ENCODE data around the gene ITPRID1. TPM values are rescaled to one million over a fixed set of nuclear protein-coding genes. Genes with fewer than 3 reads are reported as not detected.

Gene ITPRID1
- polyA plus RNA-seq, 3 donors, result not detected

DNA sequence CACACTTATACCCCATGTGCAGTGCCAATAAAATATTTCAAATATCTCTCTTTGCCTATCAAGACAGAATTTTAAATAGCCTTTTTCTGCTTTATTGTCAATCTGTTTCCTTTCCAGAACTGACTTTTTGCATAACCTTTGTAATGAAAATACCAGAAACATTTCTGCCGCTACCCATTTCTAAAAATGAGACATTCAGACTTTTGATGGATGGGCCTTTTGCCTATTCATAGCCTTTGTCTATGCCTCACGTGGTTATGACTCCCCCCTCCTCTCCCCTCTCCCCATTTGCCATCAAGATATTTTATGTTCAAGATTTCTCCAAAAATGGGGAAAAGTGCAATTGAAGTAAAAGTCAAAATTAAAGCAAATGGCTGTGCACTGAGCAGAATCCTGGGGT, 179.0 kb downstream of the ITPRID1 start:
- Mint-ChIP-seq H3K27me3 (ENCODE audit: low read depth in 3 of 3) (peaks cover 5 to 19% (median 8%) of the 10 kb centered on the region in 3 donors), H3K9me3 (peaks cover 0 to 2% (median 0%) of the 10 kb centered on the region in 7 donors), H3K36me3 (no peaks in the 10 kb centered on the region), H3K4me1 (peaks cover 42% of the 10 kb centered on the region), H3K27ac (no peak overlapping the region), H3K4me3 (no peak overlapping the region)
- Histone ChIP-seq H2AFZ (ENCODE audit: insufficient read depth, low read depth, low read length, poor library complexity, severe bottlenecking) (no peak overlapping the region), H3K9me3 (replicated peaks in 1 of 2; ENCODE audit: control insufficient read depth in 1 of 2, insufficient read depth in 1 of 2, low read length in 2 of 2) (no peaks in the 10 kb centered on the region), H3K27ac (ENCODE audit: low read depth in 1 of 2, low read length in 2 of 2) (no peak overlapping the region), H3K4me3 (replicated peaks in 1 of 3; ENCODE audit: low read depth in 2 of 3, low read length in 3 of 3) (no peak overlapping the region), H3K4me1 (ENCODE audit: control insufficient read depth in 1 of 2, insufficient read depth in 2 of 2, low read length in 2 of 2) (peaks cover 31 to 38% of the 10 kb centered on the region in 2 donors), H3K27me3 (ENCODE audit: control insufficient read depth in 2 of 2, insufficient read depth in 2 of 2, low read length in 2 of 2) (no peaks in the 10 kb centered on the region), H3K36me3 (replicated peaks in 1 of 2; ENCODE audit: control insufficient read depth in 1 of 2, insufficient read depth in 2 of 2, low read length in 2 of 2) (no peaks in the 10 kb centered on the region), H3K79me2 (ENCODE audit: insufficient read depth, low read length) (no peaks in the 10 kb centered on the region), H4K20me1 (ENCODE audit: insufficient read depth, low read length) (no peaks in the 10 kb centered on the region), H3K9ac (ENCODE audit: insufficient read depth, low read length, poor library complexity, severe bottlenecking) (no peak overlapping the region), H3K4me2 (replicated peaks; ENCODE audit: extremely low read depth, low read length, poor library complexity, severe bottlenecking) (no peak overlapping the region)
- TF ChIP-seq, protein P1, sequence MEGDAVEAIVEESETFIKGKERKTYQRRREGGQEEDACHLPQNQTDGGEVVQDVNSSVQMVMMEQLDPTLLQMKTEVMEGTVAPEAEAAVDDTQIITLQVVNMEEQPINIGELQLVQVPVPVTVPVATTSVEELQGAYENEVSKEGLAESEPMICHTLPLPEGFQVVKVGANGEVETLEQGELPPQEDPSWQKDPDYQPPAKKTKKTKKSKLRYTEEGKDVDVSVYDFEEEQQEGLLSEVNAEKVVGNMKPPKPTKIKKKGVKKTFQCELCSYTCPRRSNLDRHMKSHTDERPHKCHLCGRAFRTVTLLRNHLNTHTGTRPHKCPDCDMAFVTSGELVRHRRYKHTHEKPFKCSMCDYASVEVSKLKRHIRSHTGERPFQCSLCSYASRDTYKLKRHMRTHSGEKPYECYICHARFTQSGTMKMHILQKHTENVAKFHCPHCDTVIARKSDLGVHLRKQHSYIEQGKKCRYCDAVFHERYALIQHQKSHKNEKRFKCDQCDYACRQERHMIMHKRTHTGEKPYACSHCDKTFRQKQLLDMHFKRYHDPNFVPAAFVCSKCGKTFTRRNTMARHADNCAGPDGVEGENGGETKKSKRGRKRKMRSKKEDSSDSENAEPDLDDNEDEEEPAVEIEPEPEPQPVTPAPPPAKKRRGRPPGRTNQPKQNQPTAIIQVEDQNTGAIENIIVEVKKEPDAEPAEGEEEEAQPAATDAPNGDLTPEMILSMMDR (IDR thresholded peaks at IDR 0.05), result no peak
- WGBS (ENCODE audit: insufficient coverage), result 100% methylated on average over 1 of the region's 2 CpGs
- intact Hi-C loops (cut with micrococcal nuclease), result no loop called here
- no peak for DNase-seq

DNA sequence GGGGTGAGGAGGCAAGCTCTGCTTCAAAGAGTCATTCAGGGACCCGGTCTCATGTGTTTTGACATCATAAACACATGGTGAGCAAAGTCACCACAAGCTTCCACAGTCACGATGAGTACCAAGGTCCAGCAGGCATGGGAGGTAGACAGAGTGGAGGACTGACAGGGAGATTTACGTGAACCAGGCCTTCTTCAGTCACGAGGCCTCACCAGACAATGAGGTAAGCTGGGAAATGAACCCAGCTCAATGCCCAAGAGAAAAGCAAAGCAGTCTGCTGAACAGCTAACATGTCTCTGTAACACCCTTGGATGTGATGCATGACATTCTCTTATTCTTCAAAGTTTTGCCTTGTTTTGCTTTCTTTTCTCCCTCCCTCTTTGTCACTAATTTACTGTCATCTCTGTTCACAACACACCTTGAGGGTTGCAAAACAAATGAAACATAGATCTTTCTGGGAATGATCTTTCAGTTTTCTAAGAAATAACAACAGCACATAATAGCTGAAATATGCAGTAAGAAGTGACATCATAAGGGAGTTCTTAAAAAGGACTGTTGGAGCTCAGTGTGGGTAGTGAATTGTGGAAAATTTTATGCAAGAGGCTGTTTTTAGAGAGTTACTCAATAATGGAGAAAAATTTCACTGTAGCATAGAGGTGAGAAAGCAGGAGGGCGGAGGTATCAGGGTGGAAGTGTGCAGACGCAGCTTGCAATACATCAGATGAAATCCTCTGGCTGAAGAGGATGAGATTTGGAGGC, 182.1 kb downstream of the ITPRID1 start:
- intact Hi-C loops (cut with micrococcal nuclease), result no loop called here
- Mint-ChIP-seq H3K27ac (peak overlapping the region; percentile 40 to 90 (median 78)), H3K27me3 (ENCODE audit: low read depth in 3 of 3) (peaks cover 4 to 25% (median 5%) of the 10 kb centered on the region in 3 donors), H3K4me3 (no peak overlapping the region), H3K36me3 (no peaks in the 10 kb centered on the region), H3K9me3 (peaks cover 0 to 2% (median 0%) of the 10 kb centered on the region in 7 donors), H3K4me1 (peaks cover 24% of the 10 kb centered on the region)
- H3K4me1 ChIP-seq (ENCODE audit: control insufficient read depth in 1 of 2, insufficient read depth in 2 of 2, low read length in 2 of 2), result peaks cover 16 to 22% of the 10 kb centered on the region in 2 donors
- TF ChIP-seq, protein P1 (IDR thresholded peaks at IDR 0.05), result no peak
- H3K4me3 ChIP-seq (replicated peaks in 1 of 3; ENCODE audit: low read depth in 2 of 3, low read length in 3 of 3), result no peak overlapping the region
- no peaks in the 10 kb centered on the region for H4K20me1 ChIP-seq (ENCODE audit: insufficient read depth, low read length)
- WGBS (ENCODE audit: insufficient coverage), result 5% methylated on average over 2 of the region's 6 CpGs
- no peak overlapping the region for H3K4me2 ChIP-seq (replicated peaks; ENCODE audit: extremely low read depth, low read length, poor library complexity, severe bottlenecking)
- H3K79me2 ChIP-seq (ENCODE audit: insufficient read depth, low read length), result no peaks in the 10 kb centered on the region
- no peak overlapping the region for H3K9ac ChIP-seq (ENCODE audit: insufficient read depth, low read length, poor library complexity, severe bottlenecking)
- no peak overlapping the region for H2AFZ ChIP-seq (ENCODE audit: insufficient read depth, low read depth, low read length, poor library complexity, severe bottlenecking)
- no peak overlapping the region for H3K27ac ChIP-seq (ENCODE audit: low read depth in 1 of 2, low read length in 2 of 2)
- no peaks in the 10 kb centered on the region for H3K9me3 ChIP-seq (replicated peaks in 1 of 2; ENCODE audit: control insufficient read depth in 1 of 2, insufficient read depth in 1 of 2, low read length in 2 of 2)
- DNase-seq, result peak; percentile 14 to 52 (median 46)
- no peaks in the 10 kb centered on the region for H3K36me3 ChIP-seq (replicated peaks in 1 of 2; ENCODE audit: control insufficient read depth in 1 of 2, insufficient read depth in 2 of 2, low read length in 2 of 2)
- H3K27me3 ChIP-seq (ENCODE audit: control insufficient read depth in 2 of 2, insufficient read depth in 2 of 2, low read length in 2 of 2), result no peaks in the 10 kb centered on the region
